WTC11 (cell line): ENCODE results near the gene PRKAB2. TPM values are rescaled to one million over a fixed set of nuclear protein-coding genes. Genes with fewer than 3 reads are reported as not detected.

Source experiments
- ATAC-seq: fragments of 200-7000 bp; cut with Tn5 transposase; 2 replicates; pipeline ENCODE4 v1.10.0; 2021; ENCODE audit warnings: mild to moderate bottlenecking, moderate library complexity
- CTCF ChIA-PET: fragments of 300-600 bp; sonication (Branson Sonifier 250); formaldehyde crosslinking; loops from one replicate; lab custom pipeline; 2021; ENCODE audit warnings: antibody characterized with exemption; lab: Charles Lee
- POLR2A ChIA-PET: fragments of 350-600 bp; sonication (Branson Sonifier 250); formaldehyde crosslinking; loops from one replicate; lab custom pipeline; 2021; ENCODE audit warnings: antibody characterized with exemption; lab: Charles Lee
- DNase-seq: peaks from one replicate; pipeline ENCODE4 v3.0.0; 2021; ENCODE audit warnings: low spot score
- H3K27ac Mint-ChIP-seq: 2 replicates; pipeline ENCODE4 v1.8.0; 2021; ENCODE audit warnings: mixed read lengths
- H3K27me3 Mint-ChIP-seq: 2 replicates; pipeline ENCODE4 v1.8.0; 2021; ENCODE audit warnings: low read depth, mild to moderate bottlenecking, moderate library complexity, mixed read lengths
- H3K36me3 Mint-ChIP-seq: 2 replicates; pipeline ENCODE4 v1.8.0; 2021; ENCODE audit warnings: mixed read lengths
- H3K4me1 Mint-ChIP-seq: 2 replicates; pipeline ENCODE4 v1.8.0; 2022; ENCODE audit warnings: mixed read lengths
- H3K4me3 Mint-ChIP-seq: 2 replicates; pipeline ENCODE4 v1.8.0; 2021; ENCODE audit warnings: mild to moderate bottlenecking, moderate library complexity, mixed read lengths
- H3K9me3 Mint-ChIP-seq: 2 replicates; pipeline ENCODE4 v1.8.0; 2021; ENCODE audit warnings: mixed read lengths
- ARID4B ChIP-seq: sonication (generic); formaldehyde crosslinking; IDR thresholded peaks from 2 replicates; pipeline ENCODE4 v1.8.0; 2023; ENCODE audit warnings: missing genetic modification reagents, mild to moderate bottlenecking, borderline replicate concordance
- ATF1 ChIP-seq: sonication (generic); formaldehyde crosslinking; IDR thresholded peaks from 2 replicates; pipeline ENCODE4 v1.8.1; 2023; ENCODE audit warnings: mild to moderate bottlenecking, moderate library complexity, missing genetic modification reagents
- CBFB ChIP-seq: sonication (generic); formaldehyde crosslinking; IDR thresholded peaks from 2 replicates; pipeline ENCODE4 v1.8.1; 2022; ENCODE audit warnings: mild to moderate bottlenecking, low read depth, missing genetic modification reagents
- CREB1 ChIP-seq: sonication (generic); formaldehyde crosslinking; IDR thresholded peaks from 2 replicates; pipeline ENCODE4 v1.8.0; 2023; ENCODE audit warnings: mild to moderate bottlenecking, missing genetic modification reagents
- CREM ChIP-seq: sonication (generic); formaldehyde crosslinking; IDR thresholded peaks from 2 replicates; pipeline ENCODE4 v1.8.1; 2022; ENCODE audit warnings: mild to moderate bottlenecking, missing genetic modification reagents, moderate library complexity
- KAT7 ChIP-seq: sonication (generic); formaldehyde crosslinking; IDR thresholded peaks from 2 replicates; pipeline ENCODE4 v1.8.1; 2023; ENCODE audit warnings: missing genetic modification reagents, mild to moderate bottlenecking, borderline replicate concordance
- NFE2L1 ChIP-seq: sonication (generic); formaldehyde crosslinking; IDR thresholded peaks from 2 replicates; pipeline ENCODE4 v1.8.1; 2023; ENCODE audit warnings: missing genetic modification reagents
- NFYB ChIP-seq: sonication (generic); formaldehyde crosslinking; conservative IDR thresholded peaks from 2 replicates; pipeline ENCODE4 v1.8.0; 2022; ENCODE audit warnings: low read depth, missing genetic modification reagents
- NR3C1 ChIP-seq: sonication (generic); formaldehyde crosslinking; conservative IDR thresholded peaks from 2 replicates; pipeline ENCODE4 v1.8.1; 2023; ENCODE audit warnings: low read depth, mild to moderate bottlenecking, missing genetic modification reagents
- RORB ChIP-seq: fragments of 250-450 bp; sonication (Bioruptor Pico); IDR thresholded peaks from 2 replicates; pipeline ENCODE4 v1.9.0; 2021; ENCODE audit warnings: mild to moderate bottlenecking
- TCF7 ChIP-seq: sonication (generic); formaldehyde crosslinking; IDR thresholded peaks from 2 replicates; pipeline ENCODE4 v1.8.0; 2022; ENCODE audit warnings: mild to moderate bottlenecking, low read depth, missing genetic modification reagents, moderate library complexity
- TEAD1 ChIP-seq: sonication (generic); formaldehyde crosslinking; IDR thresholded peaks from 2 replicates; pipeline ENCODE4 v1.8.0; 2022; ENCODE audit warnings: mild to moderate bottlenecking, missing genetic modification reagents
- ZNF396 ChIP-seq: fragments of 250-450 bp; sonication (Bioruptor Pico); IDR thresholded peaks from 2 replicates; pipeline ENCODE4 v1.8.0; 2021; ENCODE audit warnings: mild to moderate bottlenecking, moderate library complexity, borderline replicate concordance
- total RNA-seq: library from RNA; stranded (reverse); gene quantifications from 3 replicates; pipeline ENCODE4 v1.2.3, GENCODE V29; 2021
- TF ChIP-seq, protein P1 (sequence below): sonication (generic); formaldehyde crosslinking; IDR thresholded peaks from 2 replicates; pipeline ENCODE4 v1.8.1; 2022; ENCODE audit warnings: mild to moderate bottlenecking, missing genetic modification reagents, moderate library complexity, borderline replicate concordance
- TF ChIP-seq, protein P2 (sequence below): sonication (generic); formaldehyde crosslinking; conservative IDR thresholded peaks from 2 replicates; pipeline ENCODE4 v1.8.1; 2022; ENCODE audit warnings: mild to moderate bottlenecking, missing genetic modification reagents
- TF ChIP-seq, protein P3 (sequence below): sonication (generic); formaldehyde crosslinking; IDR thresholded peaks from 2 replicates; pipeline ENCODE4 v1.8.1; 2023; ENCODE audit warnings: mild to moderate bottlenecking, moderate library complexity, missing genetic modification reagents
- TF ChIP-seq, protein P4 (sequence below): sonication (generic); formaldehyde crosslinking; IDR thresholded peaks from 2 replicates; pipeline ENCODE4 v1.8.0; 2022; ENCODE audit warnings: missing genetic modification reagents
- TF ChIP-seq, protein P5 (sequence below): sonication (generic); formaldehyde crosslinking; IDR thresholded peaks from 2 replicates; pipeline ENCODE4 v1.8.1; 2023; ENCODE audit warnings: mild to moderate bottlenecking, missing genetic modification reagents

PRKAB2 gene
- total RNA-seq, 1 experiment from 2014 or later = 28.3 TPM

DNA sequence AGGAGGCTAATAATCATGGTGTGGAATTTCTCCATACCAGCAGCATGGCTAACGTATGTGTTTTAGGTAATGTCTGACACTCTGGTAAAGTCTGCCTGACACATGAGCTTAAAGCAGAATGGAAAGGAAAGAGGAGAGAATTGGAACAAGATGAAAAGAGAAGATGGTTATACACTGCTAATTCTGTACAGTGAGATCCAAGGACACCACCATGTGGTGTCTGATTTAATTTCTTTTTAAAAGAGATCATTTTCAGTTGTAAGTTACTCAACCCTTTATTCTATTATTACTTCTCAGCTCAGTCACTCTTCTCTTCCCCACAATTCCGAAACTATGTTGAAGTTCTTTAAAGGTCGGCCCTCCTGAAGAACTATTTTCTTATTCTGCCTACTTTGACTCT is 15.6 kb downstream of the PRKAB2 start:
- ATAC-seq = no peak
- Mint-ChIP-seq H3K4me3 (no peak overlapping the region), H3K27ac (no peak overlapping the region), H3K4me1 (peaks cover 12% of the 10 kb centered on the region), H3K9me3 (no peaks in the 10 kb centered on the region), H3K27me3 (no peaks in the 10 kb centered on the region), H3K36me3 (peaks cover 41% of the 10 kb centered on the region)
- POLR2A ChIA-PET = no interaction called here
- DNase-seq = no peak
- TF ChIP-seq, protein P1, sequence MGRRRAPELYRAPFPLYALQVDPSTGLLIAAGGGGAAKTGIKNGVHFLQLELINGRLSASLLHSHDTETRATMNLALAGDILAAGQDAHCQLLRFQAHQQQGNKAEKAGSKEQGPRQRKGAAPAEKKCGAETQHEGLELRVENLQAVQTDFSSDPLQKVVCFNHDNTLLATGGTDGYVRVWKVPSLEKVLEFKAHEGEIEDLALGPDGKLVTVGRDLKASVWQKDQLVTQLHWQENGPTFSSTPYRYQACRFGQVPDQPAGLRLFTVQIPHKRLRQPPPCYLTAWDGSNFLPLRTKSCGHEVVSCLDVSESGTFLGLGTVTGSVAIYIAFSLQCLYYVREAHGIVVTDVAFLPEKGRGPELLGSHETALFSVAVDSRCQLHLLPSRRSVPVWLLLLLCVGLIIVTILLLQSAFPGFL = no peak
- CTCF ChIA-PET = interaction anchor here (0.6 to 1.0 kb wide), 2 partner anchors 86 to 384 kb away, joined by 3 read pairs; partner anchors contain the start of genes BCL9 and CHD1L

- no peaks in the 10 kb centered on the region for H3K27me3 Mint-ChIP-seq
- CTCF ChIA-PET = interaction anchor here (1.5 kb wide), 1 partner anchor 90 kb away, joined by 3 read pairs; the partner anchor contains the start of gene CHD1L
- H3K36me3 Mint-ChIP-seq = peaks cover 10% of the 10 kb centered on the region
- ATAC-seq = no peak
- peaks cover 12% of the 10 kb centered on the region for H3K4me1 Mint-ChIP-seq
- TF ChIP-seq CREM = no peak
- TF ChIP-seq CREB1 (CRISPR knock-in tag) = no peak
- TF ChIP-seq TEAD1 = no peak
- TF ChIP-seq, protein P2, sequence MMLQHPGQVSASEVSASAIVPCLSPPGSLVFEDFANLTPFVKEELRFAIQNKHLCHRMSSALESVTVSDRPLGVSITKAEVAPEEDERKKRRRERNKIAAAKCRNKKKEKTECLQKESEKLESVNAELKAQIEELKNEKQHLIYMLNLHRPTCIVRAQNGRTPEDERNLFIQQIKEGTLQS (CRISPR knock-in tag) = no peak
- TF ChIP-seq, protein P3, sequence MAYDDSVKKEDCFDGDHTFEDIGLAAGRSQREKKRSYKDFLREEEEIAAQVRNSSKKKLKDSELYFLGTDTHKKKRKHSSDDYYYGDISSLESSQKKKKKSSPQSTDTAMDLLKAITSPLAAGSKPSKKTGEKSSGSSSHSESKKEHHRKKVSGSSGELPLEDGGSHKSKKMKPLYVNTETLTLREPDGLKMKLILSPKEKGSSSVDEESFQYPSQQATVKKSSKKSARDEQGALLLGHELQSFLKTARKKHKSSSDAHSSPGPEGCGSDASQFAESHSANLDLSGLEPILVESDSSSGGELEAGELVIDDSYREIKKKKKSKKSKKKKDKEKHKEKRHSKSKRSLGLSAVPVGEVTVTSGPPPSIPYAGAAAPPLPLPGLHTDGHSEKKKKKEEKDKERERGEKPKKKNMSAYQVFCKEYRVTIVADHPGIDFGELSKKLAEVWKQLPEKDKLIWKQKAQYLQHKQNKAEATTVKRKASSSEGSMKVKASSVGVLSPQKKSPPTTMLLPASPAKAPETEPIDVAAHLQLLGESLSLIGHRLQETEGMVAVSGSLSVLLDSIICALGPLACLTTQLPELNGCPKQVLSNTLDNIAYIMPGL (CRISPR knock-in tag) = no peak
- no peak for TF ChIP-seq CBFB
- no peak for TF ChIP-seq NFE2L1 (CRISPR knock-in tag)
- no peak for TF ChIP-seq NR3C1
- TF ChIP-seq ZNF396 (CRISPR knock-in tag) = no peak
- no peak for TF ChIP-seq ATF1 (CRISPR knock-in tag)
- TF ChIP-seq, protein P4, sequence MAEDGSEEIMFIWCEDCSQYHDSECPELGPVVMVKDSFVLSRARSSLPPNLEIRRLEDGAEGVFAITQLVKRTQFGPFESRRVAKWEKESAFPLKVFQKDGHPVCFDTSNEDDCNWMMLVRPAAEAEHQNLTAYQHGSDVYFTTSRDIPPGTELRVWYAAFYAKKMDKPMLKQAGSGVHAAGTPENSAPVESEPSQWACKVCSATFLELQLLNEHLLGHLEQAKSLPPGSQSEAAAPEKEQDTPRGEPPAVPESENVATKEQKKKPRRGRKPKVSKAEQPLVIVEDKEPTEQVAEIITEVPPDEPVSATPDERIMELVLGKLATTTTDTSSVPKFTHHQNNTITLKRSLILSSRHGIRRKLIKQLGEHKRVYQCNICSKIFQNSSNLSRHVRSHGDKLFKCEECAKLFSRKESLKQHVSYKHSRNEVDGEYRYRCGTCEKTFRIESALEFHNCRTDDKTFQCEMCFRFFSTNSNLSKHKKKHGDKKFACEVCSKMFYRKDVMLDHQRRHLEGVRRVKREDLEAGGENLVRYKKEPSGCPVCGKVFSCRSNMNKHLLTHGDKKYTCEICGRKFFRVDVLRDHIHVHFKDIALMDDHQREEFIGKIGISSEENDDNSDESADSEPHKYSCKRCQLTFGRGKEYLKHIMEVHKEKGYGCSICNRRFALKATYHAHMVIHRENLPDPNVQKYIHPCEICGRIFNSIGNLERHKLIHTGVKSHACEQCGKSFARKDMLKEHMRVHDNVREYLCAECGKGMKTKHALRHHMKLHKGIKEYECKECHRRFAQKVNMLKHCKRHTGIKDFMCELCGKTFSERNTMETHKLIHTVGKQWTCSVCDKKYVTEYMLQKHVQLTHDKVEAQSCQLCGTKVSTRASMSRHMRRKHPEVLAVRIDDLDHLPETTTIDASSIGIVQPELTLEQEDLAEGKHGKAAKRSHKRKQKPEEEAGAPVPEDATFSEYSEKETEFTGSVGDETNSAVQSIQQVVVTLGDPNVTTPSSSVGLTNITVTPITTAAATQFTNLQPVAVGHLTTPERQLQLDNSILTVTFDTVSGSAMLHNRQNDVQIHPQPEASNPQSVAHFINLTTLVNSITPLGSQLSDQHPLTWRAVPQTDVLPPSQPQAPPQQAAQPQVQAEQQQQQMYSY (CRISPR knock-in tag) = no peak
- TF ChIP-seq, all 79 proteins: peak for 0
- Mint-ChIP-seq H3K9me3 (no peaks in the 10 kb centered on the region), H3K4me3 (no peak overlapping the region), H3K27ac (no peak overlapping the region)
- no peak for DNase-seq
- POLR2A ChIA-PET = no interaction called here
Measured at GRCh38 chr1:147152772-147153171, 19.5 kb downstream of the PRKAB2 start.

GRCh38 chr1:147151244-147151643 is 21.0 kb downstream of the PRKAB2 start:
- ATAC-seq (no peak), DNase-seq (no peak)
- peaks cover 2% of the 10 kb centered on the region for H3K36me3 Mint-ChIP-seq
- peaks cover 12% of the 10 kb centered on the region for H3K4me1 Mint-ChIP-seq
- CTCF ChIA-PET = no interaction called here
- TF ChIP-seq TCF7 (no peak), NFYB (CRISPR knock-in tag) (no peak), KAT7 (no peak), RORB (CRISPR knock-in tag) (no peak), ARID4B (no peak)
- TF ChIP-seq, protein P5, sequence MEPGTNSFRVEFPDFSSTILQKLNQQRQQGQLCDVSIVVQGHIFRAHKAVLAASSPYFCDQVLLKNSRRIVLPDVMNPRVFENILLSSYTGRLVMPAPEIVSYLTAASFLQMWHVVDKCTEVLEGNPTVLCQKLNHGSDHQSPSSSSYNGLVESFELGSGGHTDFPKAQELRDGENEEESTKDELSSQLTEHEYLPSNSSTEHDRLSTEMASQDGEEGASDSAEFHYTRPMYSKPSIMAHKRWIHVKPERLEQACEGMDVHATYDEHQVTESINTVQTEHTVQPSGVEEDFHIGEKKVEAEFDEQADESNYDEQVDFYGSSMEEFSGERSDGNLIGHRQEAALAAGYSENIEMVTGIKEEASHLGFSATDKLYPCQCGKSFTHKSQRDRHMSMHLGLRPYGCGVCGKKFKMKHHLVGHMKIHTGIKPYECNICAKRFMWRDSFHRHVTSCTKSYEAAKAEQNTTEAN (CRISPR knock-in tag) = no peak
- H3K9me3 Mint-ChIP-seq = no peaks in the 10 kb centered on the region
- no peak overlapping the region for H3K4me3 Mint-ChIP-seq
- POLR2A ChIA-PET = no interaction called here
- no peak overlapping the region for H3K27ac Mint-ChIP-seq
- H3K27me3 Mint-ChIP-seq = no peaks in the 10 kb centered on the region
